ENCODE data around the gene MAB21L3. TPM values are rescaled to one million over a fixed set of nuclear protein-coding genes. Genes with fewer than 3 reads are reported as not detected.

Gene MAB21L3
- total RNA-seq, 1 donor from 2014 or later = not detected

GRCh38 chr1:116150368-116150767 lies 39.2 kb downstream of the MAB21L3 start:
- Mint-ChIP-seq H3K36me3 (no peaks in the 10 kb centered on the region), H3K4me1 (ENCODE audit: unreplicated experiment) (peaks cover 11% of the 10 kb centered on the region), H3K4me3 (no peak overlapping the region), H3K27ac (no peak overlapping the region), H3K27me3 (no peaks in the 10 kb centered on the region), H3K9me3 (peaks cover 4% of the 10 kb centered on the region)
- TF ChIP-seq CTCF (conservative IDR thresholded peaks at IDR 0.05) = no peak
- DNase-seq (ENCODE audit: extremely low spot score, unreplicated experiment) = no peak

- H3K4me3 Mint-ChIP-seq = peak overlapping the region; percentile 74
- DNase-seq (ENCODE audit: extremely low spot score, unreplicated experiment) = peak; percentile 85
- peaks cover 4% of the 10 kb centered on the region for H3K9me3 Mint-ChIP-seq
- H3K4me1 Mint-ChIP-seq (ENCODE audit: unreplicated experiment) = peaks cover 11% of the 10 kb centered on the region
- no peak overlapping the region for H3K27ac Mint-ChIP-seq
- peak; percentile 94 for TF ChIP-seq CTCF (conservative IDR thresholded peaks at IDR 0.05)
- H3K27me3 Mint-ChIP-seq = peaks cover 6% of the 10 kb centered on the region
- no peaks in the 10 kb centered on the region for H3K36me3 Mint-ChIP-seq
Measured at GRCh38 chr1:116151739-116152576, 40.8 kb downstream of the MAB21L3 start.

GRCh38 chr1:116152577-116152943 lies 41.4 kb downstream of the MAB21L3 start:
- Mint-ChIP-seq H3K4me1 (ENCODE audit: unreplicated experiment) (peaks cover 11% of the 10 kb centered on the region), H3K36me3 (no peaks in the 10 kb centered on the region), H3K9me3 (no peaks in the 10 kb centered on the region), H3K27me3 (peaks cover 6% of the 10 kb centered on the region), H3K4me3 (peak overlapping the region; percentile 73), H3K27ac (no peak overlapping the region)
- no peak for TF ChIP-seq CTCF (conservative IDR thresholded peaks at IDR 0.05)
- DNase-seq (ENCODE audit: extremely low spot score, unreplicated experiment) = no peak

GRCh38 chr1:116152950-116153691 lies 41.9 kb downstream of the MAB21L3 start:
- DNase-seq (ENCODE audit: extremely low spot score, unreplicated experiment) = peak; percentile 27
- Mint-ChIP-seq H3K4me1 (ENCODE audit: unreplicated experiment) (peaks cover 11% of the 10 kb centered on the region), H3K9me3 (no peaks in the 10 kb centered on the region), H3K27me3 (peaks cover 6% of the 10 kb centered on the region), H3K27ac (peak overlapping the region; percentile 8), H3K4me3 (peak overlapping the region; percentile 3), H3K36me3 (no peaks in the 10 kb centered on the region)
- no peak for TF ChIP-seq CTCF (conservative IDR thresholded peaks at IDR 0.05)

- H3K27me3 Mint-ChIP-seq = peaks cover 6% of the 10 kb centered on the region
- DNase-seq (ENCODE audit: extremely low spot score, unreplicated experiment) = no peak
- peaks cover 10% of the 10 kb centered on the region for H3K4me1 Mint-ChIP-seq (ENCODE audit: unreplicated experiment)
- H3K27ac Mint-ChIP-seq = no peak overlapping the region
- H3K4me3 Mint-ChIP-seq = no peak overlapping the region
- H3K36me3 Mint-ChIP-seq = no peaks in the 10 kb centered on the region
- no peaks in the 10 kb centered on the region for H3K9me3 Mint-ChIP-seq
- TF ChIP-seq CTCF (conservative IDR thresholded peaks at IDR 0.05) = no peak
Measured at GRCh38 chr1:116153692-116154031, 42.5 kb downstream of the MAB21L3 start.
